ENCODE measurements around the gene PYM1. TPM values are rescaled to one million over a fixed set of nuclear protein-coding genes. Genes with fewer than 3 reads are reported as not detected.
A peak's percentile ranks its signal among the peaks of the same experiment; 100 is the strongest.
"Not testable (repeated sequence)": the region's sequence is repeated elsewhere in the genome, so short reads cannot be mapped to it uniquely, and the experiment has no call there.

The PYM1 gene
- polyA plus RNA-seq, 10 donors = 18.2 to 28.2 (median 21.2) TPM

DNA sequence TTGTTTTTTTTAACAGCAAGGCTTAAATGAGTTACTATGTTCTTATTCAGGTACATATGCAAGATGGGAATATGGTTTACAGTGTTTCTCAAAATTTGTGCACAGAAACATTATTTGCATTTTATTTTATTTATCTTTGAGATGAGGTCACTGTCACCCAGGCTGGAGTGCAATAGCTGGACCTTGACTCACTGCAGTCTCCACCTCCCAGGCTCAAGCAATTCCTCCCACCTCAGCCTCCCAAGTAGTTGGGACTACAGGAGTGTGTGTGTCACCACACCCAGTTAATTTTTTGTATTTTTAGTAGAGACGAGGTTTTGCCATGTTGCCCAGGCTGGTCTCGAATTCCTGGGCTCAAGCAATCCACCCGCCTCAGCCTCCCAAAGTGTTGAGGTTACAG lies 8.7 kb downstream of the PYM1 start:
- not testable (repeated sequence) for DNase-seq

DNA sequence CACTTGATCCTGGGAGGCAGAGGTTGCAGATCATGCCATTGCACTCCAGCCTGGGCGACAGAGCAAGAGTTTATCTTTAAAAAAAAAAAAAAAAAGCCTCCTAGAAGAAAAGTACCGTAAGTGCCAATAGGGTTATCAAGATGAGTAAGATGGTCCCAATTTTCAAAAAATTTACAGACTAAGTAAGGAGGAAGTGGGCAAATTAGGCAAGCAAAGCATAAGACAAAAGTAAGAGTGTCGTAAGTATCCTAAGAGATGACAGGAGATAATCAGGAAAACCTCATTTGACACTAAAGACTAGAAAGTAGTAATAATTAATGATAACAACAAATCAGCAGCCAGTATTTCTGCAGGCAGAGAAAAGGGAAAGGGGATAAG lies 12.2 kb downstream of the PYM1 start:
- DNase-seq = no peak

DNA sequence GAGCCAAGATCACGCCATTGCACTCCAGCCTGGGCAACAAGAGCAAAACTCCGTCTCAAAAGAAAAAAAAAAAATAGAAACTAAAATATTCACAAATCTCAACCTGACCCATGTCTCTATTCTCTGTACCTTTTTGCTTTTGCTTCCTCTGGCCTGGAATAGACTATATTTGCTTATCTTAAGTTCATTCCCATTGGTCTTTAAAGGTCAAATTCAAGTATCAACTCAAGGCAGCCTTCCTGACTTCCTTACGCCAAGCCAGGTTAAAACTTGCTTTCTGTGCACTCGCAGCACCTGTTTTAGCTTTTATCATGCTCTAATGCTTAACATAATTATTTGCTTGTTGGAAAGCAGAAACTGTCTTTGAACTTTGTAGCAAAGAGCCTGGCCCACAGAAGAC lies 14.8 kb downstream of the PYM1 start:
- no peak for DNase-seq

DNA sequence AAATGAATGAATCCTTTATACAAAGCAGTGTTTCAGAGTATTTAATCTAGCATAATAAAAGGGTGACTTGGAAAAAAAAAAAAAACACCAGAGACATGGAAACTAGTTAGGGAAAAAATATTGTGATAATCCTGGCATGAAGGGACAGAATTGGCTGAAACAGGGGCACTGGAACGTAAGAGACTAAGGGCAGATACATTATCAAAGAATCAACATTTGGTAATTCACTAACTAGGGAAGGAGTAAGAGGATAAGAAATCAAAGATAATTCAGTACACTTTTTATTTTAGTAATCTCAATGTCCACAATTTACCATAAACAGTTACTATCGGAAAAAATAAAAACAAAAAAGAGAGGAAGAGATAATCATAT lies 18.2 kb downstream of the PYM1 start:
- DNase-seq = no peak

DNA sequence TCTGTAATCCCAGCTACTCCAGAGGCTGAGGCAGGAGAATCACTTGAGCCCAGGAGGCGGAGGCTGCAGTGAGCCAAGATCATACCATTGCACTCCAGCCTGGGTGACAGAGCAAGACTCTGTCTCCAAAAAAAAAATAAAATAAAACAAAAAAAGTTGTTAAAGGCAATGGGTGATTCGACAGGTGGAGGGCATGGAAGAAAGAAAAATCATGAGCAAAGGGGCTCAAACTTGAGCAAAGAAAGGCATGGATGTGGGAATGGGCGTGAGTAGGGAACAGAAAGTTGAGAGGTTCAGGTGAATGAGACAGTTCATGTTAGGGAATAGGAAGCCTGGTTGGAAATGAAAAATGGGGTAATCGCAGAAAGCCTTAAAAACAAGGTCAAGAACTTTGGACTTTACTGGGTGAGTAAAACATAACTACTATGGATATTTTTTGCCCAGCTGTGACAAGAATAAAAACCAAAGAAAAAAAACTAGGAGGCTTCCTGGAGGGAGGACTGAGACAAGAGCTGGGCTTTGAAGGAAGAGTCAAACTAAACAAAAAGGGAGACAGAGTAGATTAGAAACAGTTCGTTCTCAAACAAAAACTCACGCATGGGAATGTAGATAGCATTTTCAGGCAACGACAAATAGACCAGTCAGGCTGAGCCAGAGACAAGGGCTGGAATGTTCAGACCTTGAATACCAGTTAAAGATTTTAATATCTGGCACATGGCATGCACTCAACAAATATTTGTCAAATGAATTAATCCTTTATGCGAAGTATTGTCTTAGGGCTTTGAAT lies 18.8 kb downstream of the PYM1 start:
- no peak for DNase-seq

DNA sequence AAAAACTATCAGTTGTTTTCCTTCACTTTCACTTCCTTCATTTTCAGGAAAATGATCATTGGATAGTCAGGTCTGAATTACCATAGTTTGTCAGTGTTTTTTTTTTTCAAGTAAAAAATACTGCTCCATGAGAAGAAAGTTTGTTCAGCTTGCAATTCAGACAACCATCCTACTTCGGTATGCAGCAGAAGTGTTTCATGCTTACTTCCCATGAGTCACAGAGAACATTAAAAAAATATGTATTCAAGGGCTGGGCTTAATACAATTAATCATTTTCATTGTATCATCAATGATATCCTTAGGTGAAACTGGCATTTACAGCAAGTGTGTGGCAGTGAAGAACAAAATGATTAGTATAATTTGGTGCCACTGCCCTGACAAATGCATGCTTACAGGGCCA lies 21.6 kb downstream of the PYM1 start:
- DNase-seq = no peak

DNA sequence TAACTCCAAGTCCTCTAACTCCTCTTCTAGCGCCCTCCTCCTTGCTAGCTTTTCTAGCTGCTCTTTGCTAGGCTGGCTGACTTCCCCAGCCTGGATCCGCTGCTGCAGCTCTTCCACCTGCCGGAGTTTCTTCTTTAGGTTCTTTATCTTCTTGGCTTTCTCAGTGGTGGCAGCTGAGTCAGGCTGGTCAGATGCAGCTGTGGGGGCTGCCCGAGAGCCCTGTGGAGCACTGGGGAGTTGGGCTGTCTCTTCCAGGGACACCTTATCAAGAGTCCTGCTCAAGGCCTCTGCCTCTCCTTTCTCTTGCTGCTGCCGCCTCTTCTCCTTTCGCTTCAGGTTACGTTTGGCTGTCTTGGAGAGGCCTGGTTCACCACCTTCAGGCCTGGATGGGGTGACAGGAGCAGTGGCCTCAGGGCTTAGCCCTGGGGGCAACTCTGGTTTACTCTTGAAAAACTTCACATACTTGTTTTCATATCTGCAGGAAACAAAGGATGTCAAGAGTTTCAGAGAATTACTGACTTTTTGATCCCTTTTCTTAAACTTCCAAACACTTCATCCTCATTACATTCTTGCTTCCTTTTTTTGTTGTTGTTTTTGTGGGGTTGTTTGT lies 25.7 kb downstream of the PYM1 start:
- DNase-seq = no peak

DNA sequence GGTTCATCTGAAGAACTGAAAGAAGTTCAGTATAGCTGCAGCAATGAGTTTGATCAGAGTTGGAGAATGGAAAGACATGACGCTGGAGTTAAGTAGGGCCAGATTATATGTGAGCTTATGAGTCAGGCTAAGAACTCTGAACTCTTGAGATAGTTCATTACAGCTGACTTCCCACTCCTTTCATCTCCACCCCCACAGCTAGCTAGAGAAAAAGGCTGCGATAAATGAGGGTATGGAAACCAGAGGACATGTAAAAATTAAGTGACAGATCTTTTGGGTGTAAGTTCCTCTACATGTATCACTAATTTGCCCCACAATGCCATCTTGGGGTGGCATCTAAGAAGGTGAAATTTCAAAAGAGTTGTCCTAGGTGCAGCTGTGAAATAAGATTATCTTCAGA lies 28.6 kb downstream of the PYM1 start:
- DNase-seq = no peak

DNA sequence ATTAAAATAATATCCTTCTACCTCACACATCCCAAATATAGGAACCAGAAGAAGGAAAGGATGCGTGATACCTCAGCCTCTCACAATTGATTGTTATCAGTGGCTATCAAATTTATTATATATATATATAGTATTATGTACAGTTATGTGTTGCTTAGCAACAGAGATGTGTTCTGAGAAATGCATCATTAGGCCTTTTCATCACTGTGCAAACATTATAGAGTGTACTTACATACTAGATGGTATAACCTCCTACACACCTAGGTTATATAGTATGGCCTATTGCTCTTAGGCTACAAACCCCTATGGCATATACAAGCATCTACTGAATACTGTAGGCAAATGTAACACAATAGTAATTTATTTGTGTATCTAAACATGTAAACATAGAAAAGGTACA lies 34.0 kb downstream of the PYM1 start:
- no peak for DNase-seq

DNA sequence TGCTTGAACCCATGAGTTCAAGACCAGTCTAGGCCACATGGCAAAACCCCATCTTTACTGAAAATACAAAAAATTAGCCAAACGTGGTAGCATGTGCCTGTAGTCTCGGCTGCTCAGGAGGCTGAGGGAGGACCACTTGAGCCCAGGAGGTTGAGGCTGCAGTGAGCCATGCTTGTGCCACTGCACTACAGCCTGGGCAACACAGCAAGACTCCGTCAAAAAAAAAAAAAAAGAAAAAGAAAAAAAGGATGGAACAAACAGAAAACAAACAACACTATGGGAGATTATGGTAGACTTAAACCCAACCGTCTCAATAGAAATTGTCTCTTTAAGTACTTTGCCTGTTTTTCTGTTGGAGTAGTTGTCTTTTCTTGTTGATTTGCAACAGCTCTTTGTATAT lies 36.4 kb downstream of the PYM1 start:
- no peak for DNase-seq

DNA sequence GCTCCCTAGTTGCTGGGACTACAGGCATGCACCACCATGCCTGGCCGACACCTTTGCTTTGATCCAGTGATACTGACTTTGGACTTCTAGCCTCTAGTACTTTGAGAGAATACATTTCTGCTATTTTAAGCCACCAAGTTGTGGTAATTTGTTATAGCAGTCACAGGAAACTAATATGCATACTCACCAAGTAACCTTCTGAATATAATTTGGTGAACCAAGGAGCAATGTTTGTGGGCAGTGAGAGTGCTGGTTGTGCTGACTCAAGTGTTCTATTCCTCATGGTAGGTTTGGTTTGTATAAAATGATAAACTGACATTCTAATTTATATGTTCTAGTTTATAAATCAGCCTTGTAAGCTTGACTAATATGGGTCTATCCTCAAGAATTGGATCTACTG lies 42.6 kb downstream of the PYM1 start:
- DNase-seq = no peak

DNA sequence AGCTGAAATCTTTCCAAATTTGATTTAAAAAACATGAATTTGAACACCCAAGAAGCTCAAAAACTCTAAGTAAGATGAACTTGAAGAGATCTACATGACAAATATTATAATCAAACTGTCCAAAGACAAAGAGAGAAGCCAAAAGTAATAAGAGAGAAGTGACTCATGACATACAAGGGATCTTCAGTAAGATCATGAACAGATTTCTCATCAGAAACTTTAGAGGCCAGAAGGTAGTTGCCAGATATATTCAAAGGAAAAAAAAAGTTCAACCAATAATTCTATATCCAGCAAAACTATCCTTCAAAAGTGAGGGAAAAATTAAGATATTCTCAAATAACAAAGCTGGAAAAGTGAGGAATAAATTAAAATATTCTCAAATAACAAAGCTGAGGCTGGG lies 49.9 kb downstream of the PYM1 start:
- no peak for DNase-seq

DNA sequence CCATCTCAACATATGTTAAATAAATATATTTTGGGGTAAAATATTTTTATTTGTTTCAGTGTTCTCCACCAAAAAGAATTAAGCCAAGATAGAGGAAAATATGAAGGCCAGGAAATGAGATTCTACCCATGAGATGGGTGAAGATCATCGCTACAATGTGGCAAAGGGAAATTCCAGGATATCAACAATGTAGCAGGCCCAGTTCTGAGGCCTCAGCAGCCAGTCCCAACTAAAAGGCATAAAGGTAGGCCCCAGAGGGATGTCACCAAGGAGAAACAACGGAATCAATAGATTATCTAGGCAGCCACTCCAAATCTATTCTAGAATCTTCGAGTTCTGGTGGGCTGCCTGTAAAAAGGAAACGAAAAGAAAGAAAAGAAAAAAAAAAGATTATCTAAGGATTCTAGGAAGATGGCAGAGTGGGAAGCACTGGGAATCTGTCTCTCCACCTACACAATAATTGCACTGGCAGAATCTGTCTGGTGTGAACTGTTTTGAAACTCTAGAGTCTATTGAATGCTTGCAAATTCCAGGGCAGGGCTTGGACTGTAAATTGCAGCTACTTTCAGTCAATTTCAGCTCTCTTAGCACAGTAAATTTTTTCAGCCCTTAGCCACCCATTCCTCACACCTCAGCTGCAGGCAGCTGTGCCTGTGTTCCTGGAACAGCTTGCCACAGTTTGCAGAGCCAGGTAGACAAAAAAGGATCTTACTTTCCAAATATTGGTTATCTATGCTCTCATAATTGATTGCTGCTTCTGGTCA lies 51.8 kb downstream of the PYM1 start:
- DNase-seq = no peak

DNA sequence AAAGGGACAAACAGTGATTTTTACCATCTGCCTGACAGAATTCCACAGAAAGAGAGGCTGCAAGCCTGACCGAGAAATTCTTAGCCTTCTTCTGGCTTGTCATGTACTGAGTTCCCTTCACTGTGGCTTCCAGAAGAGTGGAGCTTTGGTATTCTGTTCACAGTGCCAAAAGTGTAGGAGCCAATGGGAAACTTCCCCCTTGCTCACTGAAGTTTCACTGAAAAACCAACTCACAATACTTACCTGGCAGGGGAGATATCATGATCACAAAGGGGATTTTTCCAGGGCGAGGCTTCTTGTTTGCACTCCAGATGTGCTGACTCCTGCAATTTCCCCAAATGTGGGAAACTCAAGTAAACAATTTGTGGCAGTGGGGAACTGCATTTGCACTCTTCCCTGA lies 53.3 kb downstream of the PYM1 start:
- DNase-seq = peak in 1 of 3 donors; percentile 22

DNA sequence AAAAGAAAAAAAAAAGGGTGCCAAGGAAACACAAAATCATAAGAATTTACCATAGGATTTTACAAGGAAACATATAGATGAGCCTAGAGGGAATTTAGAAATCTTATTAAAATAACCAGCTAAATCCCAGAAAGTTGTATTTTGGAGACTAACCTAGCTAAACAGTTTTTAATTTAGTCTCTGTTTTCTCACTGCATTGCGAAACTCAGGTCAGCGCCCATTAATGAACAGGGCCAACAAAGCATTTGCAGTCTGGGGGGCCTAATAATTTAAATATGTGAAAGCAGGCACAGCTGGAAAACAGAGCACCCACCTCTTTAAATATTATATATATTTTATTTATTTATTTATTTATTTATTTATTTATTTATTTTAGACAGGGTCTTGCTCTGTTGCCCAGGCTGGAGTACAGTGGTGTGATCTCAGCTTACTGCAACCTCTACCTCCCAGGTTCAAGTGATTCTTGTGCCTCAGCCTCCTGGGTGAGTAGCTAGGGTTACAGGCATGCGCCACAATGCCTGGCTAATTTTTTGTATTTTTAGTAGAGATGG lies 61.2 kb downstream of the PYM1 start:
- not testable (repeated sequence) for DNase-seq

DNA sequence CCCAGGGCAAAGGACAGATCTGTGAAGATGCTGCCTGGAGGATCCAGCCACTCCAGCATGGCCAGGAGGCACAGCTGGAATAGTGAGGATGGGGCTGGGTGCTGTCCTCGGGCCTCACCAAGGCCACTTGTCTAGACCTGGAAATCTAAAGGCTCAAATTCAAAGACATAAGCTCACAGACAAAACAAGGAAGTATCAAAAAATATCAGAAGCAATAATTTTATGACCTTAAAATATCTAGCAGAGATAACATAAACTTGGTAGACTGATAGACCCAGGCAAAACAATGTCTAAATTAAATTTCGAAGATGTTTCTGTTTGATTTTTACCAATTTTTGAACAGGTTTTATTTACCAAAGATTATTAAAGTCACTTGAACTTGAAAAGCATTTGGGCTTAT lies 62.4 kb downstream of the PYM1 start:
- DNase-seq = no peak

DNA sequence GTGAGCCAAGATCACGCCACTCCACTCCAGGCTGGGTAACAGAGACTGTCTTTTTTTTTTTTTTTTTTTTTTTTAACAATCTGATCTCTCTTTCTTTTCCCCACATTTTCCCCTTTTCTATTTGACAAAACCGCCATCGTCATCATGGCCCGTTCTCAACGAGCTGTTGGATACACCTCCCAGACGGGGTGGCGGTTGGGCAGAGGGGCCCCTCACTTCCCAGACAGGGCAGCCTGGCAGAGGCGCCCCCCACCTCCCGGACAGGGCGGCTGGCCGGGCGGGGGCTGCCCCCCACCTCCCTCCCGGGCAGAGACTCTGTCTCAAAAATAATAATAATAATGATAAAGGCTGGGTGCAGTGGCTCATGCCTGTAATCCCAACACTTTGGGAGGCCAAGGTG lies 64.8 kb downstream of the PYM1 start:
- not testable (repeated sequence) for DNase-seq

DNA sequence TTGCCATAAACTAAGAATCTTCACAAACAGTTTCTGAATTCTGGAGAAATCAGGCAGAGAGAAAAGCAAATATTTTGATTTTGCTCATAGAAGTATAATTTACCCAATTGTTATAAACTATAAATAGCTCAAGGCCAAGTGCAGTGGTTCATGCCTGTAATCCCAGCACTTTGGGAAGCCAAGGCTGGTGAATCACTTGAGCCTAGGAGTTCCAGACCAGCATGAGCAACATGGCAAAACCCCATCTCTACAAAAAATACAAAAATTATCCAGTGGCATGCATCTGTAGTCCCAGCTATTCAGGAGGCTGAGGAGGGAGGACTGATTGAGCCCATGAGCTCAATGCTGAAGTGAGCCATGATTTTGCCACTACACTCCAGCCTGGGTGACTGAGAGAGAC lies 65.4 kb downstream of the PYM1 start:
- DNase-seq = no peak

DNA sequence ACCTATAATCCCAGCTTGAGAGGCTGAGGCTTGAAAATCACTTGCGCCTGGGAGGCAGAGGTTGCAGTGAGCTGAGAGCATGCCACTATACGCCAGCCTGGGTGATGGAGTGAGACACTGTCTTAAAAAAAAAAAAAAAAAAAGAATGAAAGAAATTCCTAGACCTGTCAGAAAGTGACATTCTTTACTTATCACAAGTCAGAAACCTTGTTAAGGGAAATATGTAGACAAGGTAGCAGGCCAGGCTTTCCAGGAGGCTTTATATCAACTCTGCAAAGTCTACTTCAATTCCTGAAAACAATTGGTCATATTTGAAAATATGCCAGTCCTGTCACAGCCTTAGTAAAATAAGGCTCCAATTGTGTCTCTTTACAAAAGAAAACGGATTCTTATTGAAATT lies 65.8 kb downstream of the PYM1 start:
- DNase-seq = no peak

DNA sequence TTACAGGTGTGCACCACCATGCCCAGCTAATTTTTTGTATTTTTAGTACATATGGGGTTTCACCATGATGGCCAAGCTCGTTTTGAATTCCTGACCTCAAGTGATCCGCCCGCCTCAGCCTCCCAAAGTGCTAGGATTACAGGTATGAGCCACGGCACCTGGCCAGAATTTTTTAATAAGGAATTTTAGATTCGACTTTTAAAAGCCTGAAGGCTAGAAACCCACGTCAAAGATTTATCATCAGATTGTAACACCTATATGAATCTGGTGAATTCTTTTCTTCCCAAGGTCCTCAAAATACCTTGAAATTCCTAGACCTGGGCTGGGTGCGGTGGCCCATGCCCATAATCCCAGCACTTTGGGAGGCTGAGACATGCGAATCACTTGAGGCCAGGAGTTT lies 66.3 kb downstream of the PYM1 start:
- no peak for DNase-seq

DNA sequence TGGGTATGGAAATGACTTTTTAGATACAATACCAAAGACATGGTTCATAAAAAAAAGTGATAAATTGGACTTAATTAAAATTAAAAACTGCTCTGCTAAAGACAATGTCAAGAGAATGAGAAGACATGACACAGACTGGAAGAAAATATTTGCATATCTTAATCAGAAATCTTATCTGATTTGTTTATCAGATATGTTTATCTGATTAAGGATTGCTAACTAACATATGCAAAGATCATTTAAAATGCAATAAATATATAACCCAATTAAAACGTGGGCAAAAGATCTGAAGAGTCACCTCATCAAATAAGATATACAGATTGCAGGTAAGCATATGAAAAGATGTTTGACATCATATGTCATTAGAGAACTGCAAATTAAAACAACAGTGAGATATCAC lies 75.0 kb downstream of the PYM1 start:
- DNase-seq = no peak

Measured in muscle of back (tissue), 11 donors.